ENCODE data around the gene PSMD11. TPM values are rescaled to one million over a fixed set of nuclear protein-coding genes. Genes with fewer than 3 reads are reported as not detected.

The PSMD11 gene
- total RNA-seq, 4 donors from 2014 or later = 43.3 to 81.0 (median 57.3) TPM

DNA sequence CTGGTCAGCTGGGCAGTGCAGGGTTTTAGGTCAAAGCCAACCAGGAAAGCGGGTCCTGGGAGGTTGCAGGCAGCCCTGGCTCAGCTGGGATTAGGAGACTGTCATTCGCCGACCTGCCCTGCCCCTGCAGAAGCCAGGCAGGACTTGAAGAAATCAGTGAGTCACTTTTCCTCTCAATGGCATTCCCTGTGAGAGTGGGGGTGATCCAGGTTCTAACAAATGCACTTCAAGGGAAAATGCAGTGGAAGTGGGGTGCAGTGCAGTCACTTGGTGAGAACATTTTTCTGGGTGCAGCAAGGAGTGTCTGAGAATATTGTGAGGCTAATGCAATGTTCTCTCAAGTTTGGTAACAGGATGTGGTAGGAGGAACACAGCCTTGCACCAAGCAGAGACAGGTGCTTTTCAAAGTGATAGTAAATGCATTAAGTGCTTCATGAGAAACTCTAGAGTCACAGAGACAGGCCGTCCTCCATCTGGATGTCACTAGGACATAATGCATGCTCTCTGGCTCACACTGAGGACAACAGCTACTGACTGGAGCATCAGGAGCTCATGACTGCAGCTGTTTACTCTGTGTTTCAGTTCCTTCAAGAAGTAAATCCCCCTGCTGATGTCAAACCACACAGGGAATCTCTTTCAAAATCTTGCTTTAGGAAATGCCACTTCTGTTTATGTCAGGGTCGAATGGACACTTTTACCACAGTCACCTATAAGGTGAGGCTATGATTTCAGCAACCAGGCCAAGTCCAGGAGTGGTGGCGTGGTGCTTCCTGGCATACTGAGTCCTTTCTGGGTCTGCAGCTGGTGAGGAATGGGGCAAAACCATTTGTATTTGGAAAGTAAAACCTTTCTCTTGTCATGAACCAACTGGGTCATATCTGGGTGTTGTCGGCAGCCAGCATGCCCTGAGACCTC lies 59.2 kb downstream of the PSMD11 start:
- TF ChIP-seq, protein P1, sequence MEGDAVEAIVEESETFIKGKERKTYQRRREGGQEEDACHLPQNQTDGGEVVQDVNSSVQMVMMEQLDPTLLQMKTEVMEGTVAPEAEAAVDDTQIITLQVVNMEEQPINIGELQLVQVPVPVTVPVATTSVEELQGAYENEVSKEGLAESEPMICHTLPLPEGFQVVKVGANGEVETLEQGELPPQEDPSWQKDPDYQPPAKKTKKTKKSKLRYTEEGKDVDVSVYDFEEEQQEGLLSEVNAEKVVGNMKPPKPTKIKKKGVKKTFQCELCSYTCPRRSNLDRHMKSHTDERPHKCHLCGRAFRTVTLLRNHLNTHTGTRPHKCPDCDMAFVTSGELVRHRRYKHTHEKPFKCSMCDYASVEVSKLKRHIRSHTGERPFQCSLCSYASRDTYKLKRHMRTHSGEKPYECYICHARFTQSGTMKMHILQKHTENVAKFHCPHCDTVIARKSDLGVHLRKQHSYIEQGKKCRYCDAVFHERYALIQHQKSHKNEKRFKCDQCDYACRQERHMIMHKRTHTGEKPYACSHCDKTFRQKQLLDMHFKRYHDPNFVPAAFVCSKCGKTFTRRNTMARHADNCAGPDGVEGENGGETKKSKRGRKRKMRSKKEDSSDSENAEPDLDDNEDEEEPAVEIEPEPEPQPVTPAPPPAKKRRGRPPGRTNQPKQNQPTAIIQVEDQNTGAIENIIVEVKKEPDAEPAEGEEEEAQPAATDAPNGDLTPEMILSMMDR (IDR thresholded peaks at IDR 0.05; ENCODE audit: low read depth) = no peak

DNA sequence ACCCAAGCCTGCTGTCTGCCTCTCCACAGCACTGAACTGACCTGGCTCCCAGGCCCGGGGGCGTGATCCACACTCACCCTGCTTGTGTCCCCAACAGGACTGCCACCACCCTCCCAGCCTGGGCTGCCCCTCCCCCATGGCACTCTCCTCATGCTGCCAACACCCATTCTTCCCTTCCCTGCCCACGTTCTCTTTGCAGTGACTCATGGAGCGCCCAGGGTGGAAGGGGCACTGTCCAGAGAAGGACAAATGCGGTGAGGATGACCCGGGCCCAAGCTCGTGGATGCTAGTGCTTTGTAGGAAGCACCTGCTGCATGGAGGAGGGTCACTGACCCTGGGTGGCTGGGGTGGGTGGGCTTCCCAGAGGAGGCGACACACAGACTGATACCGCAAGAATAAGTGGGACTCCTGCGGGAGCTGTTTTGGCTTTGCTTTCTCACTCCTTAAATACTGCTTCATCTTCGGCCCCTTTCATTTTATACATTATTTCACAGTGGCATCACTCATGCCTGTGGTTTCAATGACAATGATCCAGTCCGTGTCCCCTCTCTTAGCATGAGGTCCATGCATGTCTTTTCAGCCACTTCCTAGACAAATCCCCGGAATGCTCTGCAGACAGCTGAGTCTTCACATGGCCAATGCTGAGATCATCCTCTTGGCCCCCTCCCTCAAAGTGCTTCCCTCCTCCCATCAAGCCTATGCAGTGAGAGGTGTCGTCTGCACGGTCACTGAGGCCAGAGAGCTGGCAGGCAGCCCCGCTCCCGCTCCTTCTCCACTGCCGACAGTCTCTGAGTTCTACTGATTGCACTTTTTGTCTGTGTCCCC lies 60.1 kb downstream of the PSMD11 start:
- TF ChIP-seq, protein P1 (IDR thresholded peaks at IDR 0.05; ENCODE audit: low read depth) = no peak

DNA sequence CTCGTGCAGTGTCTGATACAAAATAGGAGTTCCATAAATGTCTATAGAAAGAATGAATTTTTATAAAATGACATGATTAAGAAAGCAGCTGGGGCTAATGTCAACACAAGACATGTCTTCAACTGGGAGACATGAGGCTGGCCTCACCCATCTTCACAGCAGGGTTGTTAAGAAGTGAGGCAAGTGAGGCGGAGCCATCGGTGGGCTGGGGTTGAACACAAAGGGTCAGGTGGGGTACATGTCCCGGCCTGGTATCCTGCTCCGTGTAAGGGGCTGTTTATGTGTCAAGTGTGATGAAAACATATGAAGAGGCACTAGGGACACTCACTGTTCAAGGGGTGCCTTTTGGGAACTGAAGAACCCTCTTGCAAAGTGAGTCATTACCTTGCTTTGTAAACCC lies 64.6 kb downstream of the PSMD11 start:
- TF ChIP-seq, protein P1 (IDR thresholded peaks at IDR 0.05; ENCODE audit: low read depth) = no peak

DNA sequence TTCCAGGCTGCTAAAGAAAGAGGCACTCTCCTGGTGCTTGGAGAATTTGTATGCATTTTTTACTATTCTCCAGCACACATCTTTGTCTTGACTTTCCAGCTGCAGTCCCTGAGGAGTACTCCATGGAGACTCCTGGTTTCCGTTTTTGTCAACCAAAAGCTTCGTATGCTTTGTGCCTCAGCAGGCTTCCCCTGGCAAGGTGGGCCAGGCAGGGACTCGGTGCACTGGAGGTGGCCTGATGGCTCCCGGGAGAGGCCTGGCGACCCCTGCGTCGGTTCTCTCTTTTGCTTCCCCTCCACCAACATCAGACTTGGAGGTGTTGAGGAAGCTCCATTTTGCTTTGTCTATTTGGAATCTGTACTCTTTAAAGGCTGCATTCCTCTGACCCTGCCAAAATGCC lies 66.2 kb downstream of the PSMD11 start:
- TF ChIP-seq, protein P1 (IDR thresholded peaks at IDR 0.05; ENCODE audit: low read depth) = no peak

DNA sequence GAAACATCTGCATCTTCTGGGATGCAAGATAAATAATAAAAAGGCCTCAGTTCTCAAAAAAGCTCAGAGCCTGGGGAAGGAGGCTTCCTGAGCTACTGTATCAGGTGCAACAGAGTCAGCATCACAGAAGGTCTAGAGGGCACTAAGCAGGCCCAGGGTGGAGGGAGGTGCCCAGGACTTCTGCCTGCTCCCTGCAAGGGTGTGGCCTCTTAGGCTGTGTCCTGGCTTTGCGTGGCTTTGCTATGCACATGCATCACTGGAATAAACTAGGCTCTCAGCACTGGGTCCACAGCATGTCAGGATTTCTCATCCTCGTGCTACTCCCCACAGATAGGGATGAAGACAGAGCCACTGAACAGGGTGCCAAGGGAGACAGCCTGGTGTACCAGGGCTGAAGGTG lies 68.0 kb downstream of the PSMD11 start:
- TF ChIP-seq, protein P1 (IDR thresholded peaks at IDR 0.05; ENCODE audit: low read depth) = no peak

DNA sequence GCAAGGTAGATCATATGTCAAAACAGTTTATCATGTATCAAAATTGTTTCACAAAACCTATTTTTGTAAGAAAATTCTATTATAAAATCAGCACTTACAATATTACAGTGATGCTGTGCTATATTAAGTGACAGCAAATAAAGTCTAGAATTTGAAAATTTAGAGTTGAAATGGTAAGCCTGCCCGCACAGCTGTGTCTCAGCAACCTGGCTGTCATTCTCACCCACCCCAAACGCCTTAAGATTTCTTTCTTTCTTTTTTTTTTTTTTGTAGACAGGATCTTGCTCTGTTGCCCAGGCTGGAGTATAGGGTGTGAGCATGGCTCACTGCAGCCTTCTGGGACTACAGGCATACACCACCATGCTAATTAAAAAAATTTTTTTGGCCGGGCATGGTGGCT lies 69.3 kb downstream of the PSMD11 start:
- TF ChIP-seq, protein P1 (IDR thresholded peaks at IDR 0.05; ENCODE audit: low read depth) = no peak

DNA sequence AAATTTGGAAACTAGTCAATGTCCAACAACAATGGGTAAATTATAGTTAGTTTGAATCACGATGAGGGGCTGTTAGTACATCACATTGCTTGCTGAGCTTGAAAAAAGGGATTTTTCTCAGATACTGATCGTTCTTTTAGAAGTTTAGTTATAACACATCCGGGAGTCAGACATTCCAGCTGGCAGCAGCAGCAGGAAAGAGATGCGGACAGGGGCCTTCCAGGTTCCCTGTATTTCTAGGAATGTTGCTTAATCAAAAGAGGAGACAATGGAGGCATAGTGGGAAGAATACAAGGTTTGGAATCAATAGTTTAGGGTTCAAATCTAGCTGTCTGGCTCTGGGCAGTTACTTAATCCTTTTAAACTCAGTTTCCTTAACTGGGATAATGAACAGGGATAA lies 70.3 kb downstream of the PSMD11 start:
- TF ChIP-seq, protein P1 (IDR thresholded peaks at IDR 0.05; ENCODE audit: low read depth) = no peak
